ENCODE data around the gene PGAP2. TPM values are rescaled to one million over a fixed set of nuclear protein-coding genes. Genes with fewer than 3 reads are reported as not detected.

Gene PGAP2
- total RNA-seq, 2 donors from 2014 or later, result 37.6 to 45.9 TPM

Other genes starting within 250 kb of the PGAP2 start
- gene ART5, start 166.6 kb upstream of the PGAP2 start, total RNA-seq, result not detected
- not detected for gene ART1, start 163.4 kb upstream of the PGAP2 start, total RNA-seq
- gene CHRNA10, start 137.2 kb upstream of the PGAP2 start, total RNA-seq, result 1 to 10 TPM; 1.9 to 2.8 TPM
- 100 to 1,000 TPM; 141 to 149 TPM for gene NUP98, start 11.0 kb upstream of the PGAP2 start, total RNA-seq
- gene RHOG, start 32.4 kb downstream of the PGAP2 start, total RNA-seq, result 100 to 1,000 TPM; 196 to 215 TPM
- 100 to 1,000 TPM; 129 to 157 TPM for gene STIM1, start 47.1 kb downstream of the PGAP2 start, total RNA-seq

Data from activated T-cell treated with anti-CD3 and anti-CD28 coated beads, Interleukin-2, amount 50 U/mL, for 72 hours (primary cell).